ENCODE results near the gene THEMIS2.

Gene THEMIS2

GRCh38 chr1:27889506-27889905 is 17.2 kb downstream of the THEMIS2 start:
- TF ChIP-seq EP300 (IDR thresholded peaks at IDR 0.05; ENCODE audit: borderline replicate concordance): no peak
- TF ChIP-seq, protein P1, sequence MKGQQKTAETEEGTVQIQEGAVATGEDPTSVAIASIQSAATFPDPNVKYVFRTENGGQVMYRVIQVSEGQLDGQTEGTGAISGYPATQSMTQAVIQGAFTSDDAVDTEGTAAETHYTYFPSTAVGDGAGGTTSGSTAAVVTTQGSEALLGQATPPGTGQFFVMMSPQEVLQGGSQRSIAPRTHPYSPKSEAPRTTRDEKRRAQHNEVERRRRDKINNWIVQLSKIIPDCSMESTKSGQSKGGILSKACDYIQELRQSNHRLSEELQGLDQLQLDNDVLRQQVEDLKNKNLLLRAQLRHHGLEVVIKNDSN (IDR thresholded peaks at IDR 0.05): no peak
- TF ChIP-seq, protein P2, sequence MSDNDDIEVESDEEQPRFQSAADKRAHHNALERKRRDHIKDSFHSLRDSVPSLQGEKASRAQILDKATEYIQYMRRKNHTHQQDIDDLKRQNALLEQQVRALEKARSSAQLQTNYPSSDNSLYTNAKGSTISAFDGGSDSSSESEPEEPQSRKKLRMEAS (IDR thresholded peaks at IDR 0.05): no peak
- TF ChIP-seq YY1 (IDR thresholded peaks at IDR 0.05; ENCODE audit: low read depth): no peak
- no peak for TF ChIP-seq TCF12 (IDR thresholded peaks at IDR 0.05; ENCODE audit: low read depth)

DNA sequence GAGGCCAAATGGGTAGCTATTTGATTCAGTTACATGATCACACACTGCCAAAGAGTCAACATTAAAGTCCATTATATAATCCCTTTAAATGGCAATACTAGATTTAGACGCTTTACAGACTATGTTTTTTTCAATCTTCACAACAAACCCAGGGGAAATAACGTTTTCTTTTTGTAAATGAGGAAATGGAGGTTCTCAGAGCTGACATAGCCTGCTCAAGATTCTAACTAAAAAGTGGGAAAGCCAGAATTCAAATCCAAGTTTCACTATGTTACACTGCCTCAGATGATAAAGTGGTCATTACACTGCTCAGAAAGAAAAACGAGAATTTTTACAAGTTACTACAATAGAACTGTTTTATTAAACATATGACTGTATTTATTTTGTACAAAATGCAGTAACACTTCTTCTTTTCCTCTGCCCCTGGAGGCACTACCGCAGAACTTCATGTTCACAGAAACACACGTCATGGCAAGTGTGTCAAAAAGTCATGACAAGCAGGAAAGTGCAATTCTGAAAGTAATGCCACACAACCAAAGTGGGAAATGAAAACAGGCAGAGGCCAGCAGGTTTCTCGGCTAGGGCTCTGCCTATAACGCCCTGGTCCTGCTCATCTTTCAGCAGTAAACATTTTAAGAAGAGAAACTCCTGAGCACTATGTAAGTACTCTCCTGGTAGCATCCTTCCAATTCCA is 19.0 kb downstream of the THEMIS2 start:
- TF ChIP-seq EGR1 (IDR thresholded peaks at IDR 0.05) (no peak), NFIC (IDR thresholded peaks at IDR 0.05) (no peak), FOXM1 (IDR thresholded peaks at IDR 0.05; ENCODE audit: borderline replicate concordance, low read depth) (no peak)

DNA sequence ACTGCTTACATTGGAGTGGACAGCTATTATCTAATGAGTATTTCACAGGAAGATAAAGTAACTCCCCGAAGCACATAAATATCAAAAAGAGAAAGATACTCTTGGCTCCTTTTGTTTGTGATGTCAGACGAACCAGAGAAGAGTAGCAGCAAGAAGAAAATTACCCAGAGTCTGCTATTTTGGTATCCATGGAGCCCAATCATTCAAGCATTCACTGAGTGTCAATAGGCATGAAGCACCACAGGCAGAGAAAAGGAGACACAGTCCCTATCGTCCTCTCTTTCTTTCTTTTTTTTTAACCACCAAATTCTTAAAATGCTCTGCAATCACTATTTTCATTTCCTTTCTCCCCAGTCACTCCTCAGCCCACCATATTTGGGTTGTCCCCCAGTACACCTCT is 22.2 kb downstream of the THEMIS2 start:
- TF ChIP-seq YY1 (IDR thresholded peaks at IDR 0.05; ENCODE audit: low read depth) (no peak), ZBTB7A (IDR thresholded peaks at IDR 0.05; ENCODE audit: low read depth) (no peak)

GRCh38 chr1:27906759-27907158 is 34.4 kb downstream of the THEMIS2 start:
- TF ChIP-seq CREB1 (IDR thresholded peaks at IDR 0.05; ENCODE audit: low read depth): no peak
- TF ChIP-seq, protein P1 (IDR thresholded peaks at IDR 0.05): no peak
- no peak for TF ChIP-seq RAD21 (IDR thresholded peaks at IDR 0.05; ENCODE audit: low read depth)
- TF ChIP-seq, protein P2 (IDR thresholded peaks at IDR 0.05): no peak
- no peak for TF ChIP-seq TCF12 (IDR thresholded peaks at IDR 0.05; ENCODE audit: low read depth)
- TF ChIP-seq YY1 (IDR thresholded peaks at IDR 0.05; ENCODE audit: low read depth): no peak
- TF ChIP-seq EP300 (IDR thresholded peaks at IDR 0.05; ENCODE audit: borderline replicate concordance): no peak
- TF ChIP-seq TAF1 (IDR thresholded peaks at IDR 0.05; ENCODE audit: low read depth): no peak
- no peak for TF ChIP-seq ZBTB7A (IDR thresholded peaks at IDR 0.05; ENCODE audit: low read depth)
- no peak for TF ChIP-seq EGR1 (IDR thresholded peaks at IDR 0.05)
- no peak for TF ChIP-seq FOXM1 (IDR thresholded peaks at IDR 0.05; ENCODE audit: borderline replicate concordance, low read depth)

GRCh38 chr1:27912429-27912828 is 40.1 kb downstream of the THEMIS2 start:
- TF ChIP-seq TCF12 (IDR thresholded peaks at IDR 0.05; ENCODE audit: low read depth): no peak
- no peak for TF ChIP-seq YY1 (IDR thresholded peaks at IDR 0.05; ENCODE audit: low read depth)
- TF ChIP-seq RAD21 (IDR thresholded peaks at IDR 0.05; ENCODE audit: low read depth): no peak
- TF ChIP-seq TEAD4 (IDR thresholded peaks at IDR 0.05): no peak
- no peak for TF ChIP-seq EP300 (IDR thresholded peaks at IDR 0.05; ENCODE audit: borderline replicate concordance)
- TF ChIP-seq, protein P3, sequence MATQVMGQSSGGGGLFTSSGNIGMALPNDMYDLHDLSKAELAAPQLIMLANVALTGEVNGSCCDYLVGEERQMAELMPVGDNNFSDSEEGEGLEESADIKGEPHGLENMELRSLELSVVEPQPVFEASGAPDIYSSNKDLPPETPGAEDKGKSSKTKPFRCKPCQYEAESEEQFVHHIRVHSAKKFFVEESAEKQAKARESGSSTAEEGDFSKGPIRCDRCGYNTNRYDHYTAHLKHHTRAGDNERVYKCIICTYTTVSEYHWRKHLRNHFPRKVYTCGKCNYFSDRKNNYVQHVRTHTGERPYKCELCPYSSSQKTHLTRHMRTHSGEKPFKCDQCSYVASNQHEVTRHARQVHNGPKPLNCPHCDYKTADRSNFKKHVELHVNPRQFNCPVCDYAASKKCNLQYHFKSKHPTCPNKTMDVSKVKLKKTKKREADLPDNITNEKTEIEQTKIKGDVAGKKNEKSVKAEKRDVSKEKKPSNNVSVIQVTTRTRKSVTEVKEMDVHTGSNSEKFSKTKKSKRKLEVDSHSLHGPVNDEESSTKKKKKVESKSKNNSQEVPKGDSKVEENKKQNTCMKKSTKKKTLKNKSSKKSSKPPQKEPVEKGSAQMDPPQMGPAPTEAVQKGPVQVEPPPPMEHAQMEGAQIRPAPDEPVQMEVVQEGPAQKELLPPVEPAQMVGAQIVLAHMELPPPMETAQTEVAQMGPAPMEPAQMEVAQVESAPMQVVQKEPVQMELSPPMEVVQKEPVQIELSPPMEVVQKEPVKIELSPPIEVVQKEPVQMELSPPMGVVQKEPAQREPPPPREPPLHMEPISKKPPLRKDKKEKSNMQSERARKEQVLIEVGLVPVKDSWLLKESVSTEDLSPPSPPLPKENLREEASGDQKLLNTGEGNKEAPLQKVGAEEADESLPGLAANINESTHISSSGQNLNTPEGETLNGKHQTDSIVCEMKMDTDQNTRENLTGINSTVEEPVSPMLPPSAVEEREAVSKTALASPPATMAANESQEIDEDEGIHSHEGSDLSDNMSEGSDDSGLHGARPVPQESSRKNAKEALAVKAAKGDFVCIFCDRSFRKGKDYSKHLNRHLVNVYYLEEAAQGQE (IDR thresholded peaks at IDR 0.05; ENCODE audit: low read depth): no peak
- no peak for TF ChIP-seq NFIC (IDR thresholded peaks at IDR 0.05)
- TF ChIP-seq, protein P2 (IDR thresholded peaks at IDR 0.05): no peak
- no peak for TF ChIP-seq ZBTB7A (IDR thresholded peaks at IDR 0.05; ENCODE audit: low read depth)
- TF ChIP-seq CEBPB (IDR thresholded peaks at IDR 0.05): no peak
- TF ChIP-seq, protein P1 (IDR thresholded peaks at IDR 0.05): no peak

DNA sequence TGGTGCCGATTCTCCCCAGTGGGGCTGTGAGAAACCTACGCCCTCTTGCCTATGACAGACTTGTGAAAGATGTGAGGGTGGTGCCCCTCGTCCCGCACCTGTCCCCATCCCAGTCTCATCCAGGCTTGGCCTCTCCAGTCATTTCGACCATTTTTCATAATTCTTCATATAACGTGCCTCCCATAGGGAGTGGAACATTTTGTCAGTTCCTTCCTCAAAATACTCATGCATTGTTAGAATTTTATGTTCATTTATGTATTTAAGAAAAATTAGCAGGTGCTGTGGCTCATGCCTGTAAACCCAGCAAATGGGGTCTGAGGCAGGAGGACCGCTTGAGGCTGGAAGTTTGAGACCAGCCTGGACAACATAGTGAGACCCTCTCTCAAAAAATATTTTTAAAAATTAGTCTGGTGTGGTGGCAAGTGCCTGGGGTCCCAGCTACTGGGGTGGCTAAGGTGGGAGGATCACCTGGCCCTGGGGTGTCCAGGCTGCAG is 42.8 kb downstream of the THEMIS2 start:
- TF ChIP-seq RAD21 (IDR thresholded peaks at IDR 0.05; ENCODE audit: low read depth) (no peak), ZBTB7A (IDR thresholded peaks at IDR 0.05; ENCODE audit: low read depth) (no peak), EP300 (IDR thresholded peaks at IDR 0.05; ENCODE audit: borderline replicate concordance) (no peak), CEBPB (IDR thresholded peaks at IDR 0.05) (no peak), TEAD4 (IDR thresholded peaks at IDR 0.05) (no peak), FOXM1 (IDR thresholded peaks at IDR 0.05; ENCODE audit: borderline replicate concordance, low read depth) (no peak), EGR1 (IDR thresholded peaks at IDR 0.05) (no peak), YY1 (IDR thresholded peaks at IDR 0.05; ENCODE audit: low read depth) (no peak), TAF1 (IDR thresholded peaks at IDR 0.05; ENCODE audit: low read depth) (no peak), NFIC (IDR thresholded peaks at IDR 0.05) (no peak), CREB1 (IDR thresholded peaks at IDR 0.05; ENCODE audit: low read depth) (no peak), TCF12 (IDR thresholded peaks at IDR 0.05; ENCODE audit: low read depth) (no peak)
- TF ChIP-seq, protein P2 (IDR thresholded peaks at IDR 0.05): no peak; the same call in 1 of the 2 replicates
- TF ChIP-seq, protein P1 (IDR thresholded peaks at IDR 0.05): no peak
- TF ChIP-seq, protein P3 (IDR thresholded peaks at IDR 0.05; ENCODE audit: low read depth): no peak

Measured in Ishikawa (cell line).